GM12878 (cell line): ENCODE data around the gene GABRB2. TPM values are rescaled to one million over a fixed set of nuclear protein-coding genes. Genes with fewer than 3 reads are reported as not detected.

Experiments
- BACH1 ChIP-seq: fragments of 450-650 bp; IDR thresholded peaks from 2 replicates; pipeline ENCODE4 v1.6.1; 2017; ENCODE audit warnings: mild to moderate bottlenecking, borderline replicate concordance
- CEBPB ChIP-seq, 2 experiments: fragments of 150-350 bp in 1 of 2; IDR thresholded peaks; 2 replicates each; pipeline ENCODE4 v1.6.1; 2012 to 2014; ENCODE audit warnings: low read depth in 2 of 2, low read length in 2 of 2, borderline replicate concordance in 1 of 2, inconsistent platforms in 1 of 2
- FOXK2 ChIP-seq: fragments of 450-650 bp; IDR thresholded peaks from 2 replicates; pipeline ENCODE4 v1.6.1; 2017; ENCODE audit warnings: mild to moderate bottlenecking, moderate library complexity
- GATAD2B ChIP-seq: fragments of 450-650 bp; conservative IDR thresholded peaks from 2 replicates; pipeline ENCODE4 v1.6.1; 2017; ENCODE audit warnings: low read depth, mild to moderate bottlenecking, moderate library complexity
- KDM1A ChIP-seq: fragments of 200-600 bp; sonication (generic); IDR thresholded peaks from 2 replicates; pipeline ENCODE4 v1.6.1; 2016; ENCODE audit warnings: borderline replicate concordance
- MEF2B ChIP-seq: fragments of 450-650 bp; IDR thresholded peaks from 2 replicates; pipeline ENCODE4 v1.6.1; 2018; ENCODE audit warnings: mild to moderate bottlenecking, moderate library complexity; ENCODE audit not compliant: partially characterized antibody, poor library complexity, severe bottlenecking
- MYB ChIP-seq: fragments of 150-350 bp; IDR thresholded peaks from 2 replicates; pipeline ENCODE4 v1.6.1; 2014; ENCODE audit warnings: mild to moderate bottlenecking, low read depth, low read length, borderline replicate concordance
- RB1 ChIP-seq: fragments of 450-650 bp; formaldehyde crosslinking; IDR thresholded peaks from 2 replicates; pipeline ENCODE4 v1.6.1; 2017; ENCODE audit warnings: mild to moderate bottlenecking, borderline replicate concordance
- RFX5 ChIP-seq: IDR thresholded peaks from 2 replicates; pipeline ENCODE4 v1.6.1; 2011; ENCODE audit warnings: low read depth, low read length, improper control_type of control experiment
- SMAD5 ChIP-seq: IDR thresholded peaks from 2 replicates; pipeline ENCODE4 v1.6.1; 2016; ENCODE audit warnings: antibody characterized with exemption, low read depth
- SMARCA5 ChIP-seq: fragments of 450-650 bp; IDR thresholded peaks from 2 replicates; pipeline ENCODE4 v1.6.1; 2017; ENCODE audit warnings: mild to moderate bottlenecking
- SMC3 ChIP-seq: IDR thresholded peaks from 2 replicates; pipeline ENCODE4 v1.6.1; 2011; ENCODE audit warnings: low read length, improper control_type of control experiment, borderline replicate concordance
- SPI1 ChIP-seq: IDR thresholded peaks from 2 replicates; pipeline ENCODE4 v1.6.1; 2011; ENCODE audit warnings: low read depth, mild to moderate bottlenecking, low read length, moderate library complexity, borderline replicate concordance; ENCODE audit not compliant: insufficient read depth
- STAT1 ChIP-seq: fragments of 450-650 bp; conservative IDR thresholded peaks from 2 replicates; pipeline ENCODE4 v1.6.1; 2014; ENCODE audit warnings: antibody characterized with exemption, mild to moderate bottlenecking
- TBL1XR1 ChIP-seq: IDR thresholded peaks from 2 replicates; pipeline ENCODE4 v1.6.1; 2012; ENCODE audit warnings: low read depth, low read length, improper control_type of control experiment
- YBX1 ChIP-seq: fragments of 450-650 bp; IDR thresholded peaks from 2 replicates; pipeline ENCODE4 v1.6.1; 2016; ENCODE audit warnings: antibody characterized with exemption
- ZBED1 ChIP-seq: IDR thresholded peaks from 2 replicates; pipeline ENCODE4 v1.6.1; 2016; ENCODE audit warnings: borderline replicate concordance
- ZNF207 ChIP-seq: fragments of 450-650 bp; IDR thresholded peaks from 2 replicates; pipeline ENCODE4 v1.6.1; 2014; ENCODE audit warnings: antibody characterized with exemption, mild to moderate bottlenecking, borderline replicate concordance
- ZSCAN29 ChIP-seq: fragments of 450-650 bp; IDR thresholded peaks from 2 replicates; pipeline ENCODE4 v1.6.1; 2017; ENCODE audit warnings: mild to moderate bottlenecking, moderate library complexity
- polyA plus RNA-seq, 11 experiments: library from polyadenylated mRNA; depleted of rRNA in 4 of 11; unstranded in 6 of 11; stranded (reverse) in 5 of 11; fragments of >200 nt; fragmentation: Nextera tagmentation in 4 of 11; fragmentation: Illumina TruSeq in 1 of 11; extraction: Ambion mirVana in 4 of 11; extraction: Trizol in 1 of 11; gene quantifications; 1 replicate in 1 of 11; 2 replicates in 10 of 11; pipeline versions ENCODE4 v1.2.1 to v1.2.3, GENCODE V29; 2011 to 2016; ENCODE audit warnings: inconsistent platforms in 2 of 11, missing spikeins in 2 of 11, low read depth in 1 of 11
- total RNA-seq, 4 experiments: library from RNA; depleted of rRNA in 3 of 4; stranded (reverse); fragments of >200 nt in 3 of 4; fragmentation: Illumina TruSeq in 1 of 4; extraction: Trizol in 1 of 4; gene quantifications; 2 replicates each; pipeline versions ENCODE4 v1.2.1 to v1.2.3, GENCODE V29; 2013 to 2021
- TF ChIP-seq, protein P1 (sequence below): fragments of 450-650 bp; IDR thresholded peaks from 2 replicates; pipeline ENCODE4 v1.6.1; 2016; ENCODE audit warnings: mild to moderate bottlenecking, moderate library complexity, borderline replicate concordance
- TF ChIP-seq, protein P2 (sequence below): fragments of 450-650 bp; IDR thresholded peaks from 2 replicates; pipeline ENCODE4 v1.6.1; 2017; ENCODE audit warnings: mild to moderate bottlenecking, low read depth, inconsistent platforms; ENCODE audit not compliant: poor library complexity, severe bottlenecking
- TF ChIP-seq, protein P3 (sequence below): fragments of 450-650 bp; IDR thresholded peaks from 2 replicates; pipeline ENCODE4 v1.6.1; 2014; ENCODE audit warnings: mild to moderate bottlenecking
- TF ChIP-seq, protein P4 (sequence below): IDR thresholded peaks from 2 replicates; pipeline ENCODE4 v1.6.1; 2011; ENCODE audit warnings: borderline replicate concordance, low read depth, mild to moderate bottlenecking, moderate library complexity, low read length; ENCODE audit not compliant: insufficient read depth, poor library complexity, severe bottlenecking

The GABRB2 gene
- total and polyA plus RNA-seq, 10 of the 15 experiments (the other 5 are each of a cell fraction or from before 2014, with no cell fraction given): 0.12 to 0.85 (median 0.43) TPM

DNA sequence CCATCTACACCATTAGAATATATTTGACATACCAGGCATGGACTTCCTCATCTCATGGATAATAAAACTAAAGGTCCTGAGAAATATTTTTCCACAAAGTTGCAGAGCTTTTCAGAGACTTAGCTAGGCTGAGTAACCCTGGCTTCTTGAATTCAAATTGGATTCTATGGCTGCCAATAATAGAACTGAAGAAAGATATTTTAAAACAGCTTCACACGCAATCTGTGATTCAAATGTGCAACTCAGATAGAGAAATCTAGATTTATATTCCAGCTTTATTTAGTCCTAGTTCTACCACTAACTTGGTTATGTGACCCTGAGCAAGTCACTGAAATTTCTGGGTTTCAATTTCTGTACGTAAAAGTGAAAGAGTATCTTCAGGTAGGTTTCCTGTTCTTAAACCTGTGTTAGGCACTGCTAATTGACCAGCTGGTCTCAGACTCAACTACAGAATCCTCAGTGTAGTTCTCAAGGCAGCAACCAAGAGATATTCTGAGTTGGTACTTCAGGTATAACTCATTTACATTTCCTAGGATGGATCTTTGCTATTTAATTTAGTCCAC, 235.3 kb downstream of the GABRB2 start (continued):
- TF ChIP-seq, protein P1, sequence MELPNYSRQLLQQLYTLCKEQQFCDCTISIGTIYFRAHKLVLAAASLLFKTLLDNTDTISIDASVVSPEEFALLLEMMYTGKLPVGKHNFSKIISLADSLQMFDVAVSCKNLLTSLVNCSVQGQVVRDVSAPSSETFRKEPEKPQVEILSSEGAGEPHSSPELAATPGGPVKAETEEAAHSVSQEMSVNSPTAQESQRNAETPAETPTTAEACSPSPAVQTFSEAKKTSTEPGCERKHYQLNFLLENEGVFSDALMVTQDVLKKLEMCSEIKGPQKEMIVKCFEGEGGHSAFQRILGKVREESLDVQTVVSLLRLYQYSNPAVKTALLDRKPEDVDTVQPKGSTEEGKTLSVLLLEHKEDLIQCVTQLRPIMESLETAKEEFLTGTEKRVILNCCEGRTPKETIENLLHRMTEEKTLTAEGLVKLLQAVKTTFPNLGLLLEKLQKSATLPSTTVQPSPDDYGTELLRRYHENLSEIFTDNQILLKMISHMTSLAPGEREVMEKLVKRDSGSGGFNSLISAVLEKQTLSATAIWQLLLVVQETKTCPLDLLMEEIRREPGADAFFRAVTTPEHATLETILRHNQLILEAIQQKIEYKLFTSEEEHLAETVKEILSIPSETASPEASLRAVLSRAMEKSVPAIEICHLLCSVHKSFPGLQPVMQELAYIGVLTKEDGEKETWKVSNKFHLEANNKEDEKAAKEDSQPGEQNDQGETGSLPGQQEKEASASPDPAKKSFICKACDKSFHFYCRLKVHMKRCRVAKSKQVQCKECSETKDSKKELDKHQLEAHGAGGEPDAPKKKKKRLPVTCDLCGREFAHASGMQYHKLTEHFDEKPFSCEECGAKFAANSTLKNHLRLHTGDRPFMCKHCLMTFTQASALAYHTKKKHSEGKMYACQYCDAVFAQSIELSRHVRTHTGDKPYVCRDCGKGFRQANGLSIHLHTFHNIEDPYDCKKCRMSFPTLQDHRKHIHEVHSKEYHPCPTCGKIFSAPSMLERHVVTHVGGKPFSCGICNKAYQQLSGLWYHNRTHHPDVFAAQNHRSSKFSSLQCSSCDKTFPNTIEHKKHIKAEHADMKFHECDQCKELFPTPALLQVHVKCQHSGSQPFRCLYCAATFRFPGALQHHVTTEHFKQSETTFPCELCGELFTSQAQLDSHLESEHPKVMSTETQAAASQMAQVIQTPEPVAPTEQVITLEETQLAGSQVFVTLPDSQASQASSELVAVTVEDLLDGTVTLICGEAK: no peak
- TF ChIP-seq CEBPB (IDR thresholded peaks at IDR 0.05; ENCODE audit: borderline replicate concordance in 1 of 2, low read depth in 2 of 2, low read length in 2 of 2): peak in 1 of 2 experiments; percentile 84; a peak in 1 of 4 replicates
- TF ChIP-seq, protein P2, sequence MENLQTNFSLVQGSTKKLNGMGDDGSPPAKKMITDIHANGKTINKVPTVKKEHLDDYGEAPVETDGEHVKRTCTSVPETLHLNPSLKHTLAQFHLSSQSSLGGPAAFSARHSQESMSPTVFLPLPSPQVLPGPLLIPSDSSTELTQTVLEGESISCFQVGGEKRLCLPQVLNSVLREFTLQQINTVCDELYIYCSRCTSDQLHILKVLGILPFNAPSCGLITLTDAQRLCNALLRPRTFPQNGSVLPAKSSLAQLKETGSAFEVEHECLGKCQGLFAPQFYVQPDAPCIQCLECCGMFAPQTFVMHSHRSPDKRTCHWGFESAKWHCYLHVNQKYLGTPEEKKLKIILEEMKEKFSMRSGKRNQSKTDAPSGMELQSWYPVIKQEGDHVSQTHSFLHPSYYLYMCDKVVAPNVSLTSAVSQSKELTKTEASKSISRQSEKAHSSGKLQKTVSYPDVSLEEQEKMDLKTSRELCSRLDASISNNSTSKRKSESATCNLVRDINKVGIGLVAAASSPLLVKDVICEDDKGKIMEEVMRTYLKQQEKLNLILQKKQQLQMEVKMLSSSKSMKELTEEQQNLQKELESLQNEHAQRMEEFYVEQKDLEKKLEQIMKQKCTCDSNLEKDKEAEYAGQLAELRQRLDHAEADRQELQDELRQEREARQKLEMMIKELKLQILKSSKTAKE: peak; percentile 71
- no peak for TF ChIP-seq FOXK2
- TF ChIP-seq ZBED1: peak; percentile 44; the same call in 1 of the 2 replicates
- TF ChIP-seq SMARCA5: no peak
- TF ChIP-seq MYB: no peak
- TF ChIP-seq YBX1: no peak
- TF ChIP-seq, protein P3, sequence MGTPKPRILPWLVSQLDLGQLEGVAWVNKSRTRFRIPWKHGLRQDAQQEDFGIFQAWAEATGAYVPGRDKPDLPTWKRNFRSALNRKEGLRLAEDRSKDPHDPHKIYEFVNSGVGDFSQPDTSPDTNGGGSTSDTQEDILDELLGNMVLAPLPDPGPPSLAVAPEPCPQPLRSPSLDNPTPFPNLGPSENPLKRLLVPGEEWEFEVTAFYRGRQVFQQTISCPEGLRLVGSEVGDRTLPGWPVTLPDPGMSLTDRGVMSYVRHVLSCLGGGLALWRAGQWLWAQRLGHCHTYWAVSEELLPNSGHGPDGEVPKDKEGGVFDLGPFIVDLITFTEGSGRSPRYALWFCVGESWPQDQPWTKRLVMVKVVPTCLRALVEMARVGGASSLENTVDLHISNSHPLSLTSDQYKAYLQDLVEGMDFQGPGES: no peak
- TF ChIP-seq ZSCAN29: no peak
- TF ChIP-seq STAT1: no peak
- TF ChIP-seq BACH1: no peak
- TF ChIP-seq, protein P4, sequence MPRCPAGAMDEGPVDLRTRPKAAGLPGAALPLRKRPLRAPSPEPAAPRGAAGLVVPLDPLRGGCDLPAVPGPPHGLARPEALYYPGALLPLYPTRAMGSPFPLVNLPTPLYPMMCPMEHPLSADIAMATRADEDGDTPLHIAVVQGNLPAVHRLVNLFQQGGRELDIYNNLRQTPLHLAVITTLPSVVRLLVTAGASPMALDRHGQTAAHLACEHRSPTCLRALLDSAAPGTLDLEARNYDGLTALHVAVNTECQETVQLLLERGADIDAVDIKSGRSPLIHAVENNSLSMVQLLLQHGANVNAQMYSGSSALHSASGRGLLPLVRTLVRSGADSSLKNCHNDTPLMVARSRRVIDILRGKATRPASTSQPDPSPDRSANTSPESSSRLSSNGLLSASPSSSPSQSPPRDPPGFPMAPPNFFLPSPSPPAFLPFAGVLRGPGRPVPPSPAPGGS: peak; percentile 44
- no peak for TF ChIP-seq SMC3
- TF ChIP-seq KDM1A: no peak
- TF ChIP-seq GATAD2B: no peak
- TF ChIP-seq ZNF207: no peak
- peak; percentile 38 for TF ChIP-seq TBL1XR1
- TF ChIP-seq RFX5: no peak
- no peak for TF ChIP-seq SPI1
- TF ChIP-seq MEF2B: peak; percentile 41
- TF ChIP-seq SMAD5: no peak
- TF ChIP-seq RB1: no peak
